CD4-positive, alpha-beta T cell (primary cell): ENCODE results near the gene OPCML. TPM values are rescaled to one million over a fixed set of nuclear protein-coding genes. Genes with fewer than 3 reads are reported as not detected.

Experiments
- ATAC-seq: fragments of 200-7000 bp; cut with Tn5 transposase; one replicate; pipeline ENCODE4 v1.10.0; 2022; ENCODE audit warnings: mild to moderate bottlenecking; ENCODE audit not compliant: poor library complexity
- CTCF ChIA-PET: fragments of 350-600 bp; sonication (Branson Sonifier 250); formaldehyde crosslinking; loops from one replicate; lab custom pipeline; 2021; ENCODE audit warnings: antibody characterized with exemption, inconsistent platforms; lab: Charles Lee
- POLR2A ChIA-PET: fragments of 350-600 bp; sonication (Branson Sonifier 250); formaldehyde crosslinking; loops from one replicate; lab custom pipeline; 2021; ENCODE audit warnings: antibody characterized with exemption, inconsistent platforms; lab: Charles Lee
- DNase-seq, 14 experiments: peaks; one replicate each; pipeline ENCODE4 v3.0.0-alpha.2; 2013 to 2020; ENCODE audit warnings: mixed read lengths in 2 of 14
- H3K27ac ChIP-seq, 2 donors: one replicate each; pipeline versions ENCODE4 v1.5.1 to v1.7.0; 2013; ENCODE audit warnings: low read length in 2 of 2, low read depth in 1 of 2, mild to moderate bottlenecking in 1 of 2
- H3K27me3 ChIP-seq, 2 experiments: 1 replicate in 1 of 2; 2 replicates in 1 of 2; pipeline versions ENCODE4 v1.6.1 to v1.7.0; 2013; ENCODE audit warnings: low read length in 2 of 2, control low read depth in 1 of 2, mild to moderate bottlenecking in 1 of 2, moderate library complexity in 1 of 2; ENCODE audit not compliant: insufficient read depth in 2 of 2, control insufficient read depth in 1 of 2
- H3K36me3 ChIP-seq: one replicate; pipeline ENCODE4 v1.6.1; 2013; ENCODE audit warnings: low read length, control low read depth; ENCODE audit not compliant: insufficient read depth
- H3K4me1 ChIP-seq: one replicate; pipeline ENCODE4 v1.6.1; 2013; ENCODE audit warnings: low read length, control low read depth; ENCODE audit not compliant: insufficient read depth
- H3K4me3 ChIP-seq: one replicate; pipeline ENCODE4 v1.5.1; 2013; ENCODE audit warnings: mild to moderate bottlenecking, low read length, moderate library complexity
- H3K9me3 ChIP-seq, 2 experiments: 1 replicate in 1 of 2; 2 replicates in 1 of 2; pipeline versions ENCODE4 v1.6.1 to v1.7.0; 2013; ENCODE audit warnings: low read length in 2 of 2, mild to moderate bottlenecking in 2 of 2, control low read depth in 1 of 2, moderate library complexity in 1 of 2; ENCODE audit not compliant: control insufficient read depth in 1 of 2, insufficient read depth in 1 of 2
- H3K27ac Mint-ChIP-seq: one replicate; pipeline ENCODE4 v1.8.0; 2020; ENCODE audit warnings: mixed read lengths
- H3K27me3 Mint-ChIP-seq: one replicate; pipeline ENCODE4 v1.8.0; 2021; ENCODE audit warnings: mixed read lengths
- H3K36me3 Mint-ChIP-seq: one replicate; pipeline ENCODE4 v1.8.0; 2021; ENCODE audit warnings: low read depth, mixed read lengths
- H3K4me1 Mint-ChIP-seq: one replicate; pipeline ENCODE4 v1.8.0; 2021; ENCODE audit warnings: low read depth, mixed read lengths
- H3K4me3 Mint-ChIP-seq: one replicate; pipeline ENCODE4 v1.8.0; 2020; ENCODE audit warnings: mild to moderate bottlenecking, mixed read lengths
- H3K9me3 Mint-ChIP-seq: one replicate; pipeline ENCODE4 v1.8.0; 2020; ENCODE audit warnings: mixed read lengths
- CTCF ChIP-seq: fragments of 200-600 bp; IDR thresholded peaks from one replicate; pipeline ENCODE4 v1.8.0; 2022; ENCODE audit warnings: antibody characterized with exemption, mild to moderate bottlenecking
- intact Hi-C, 2 experiments: fragments of 100-400 bp; cut with DNase I in 1 of 2; cut with micrococcal nuclease in 1 of 2; formaldehyde crosslinking; loops; one replicate each; pipeline versions ENCODE4 v1.15.1 to v1.9.0; 2023 to 2025; cut with DNase I, micrococcal nuclease
- total RNA-seq, 174 experiments: library from RNA in 2 of 174; stranded (reverse) in 2 of 174; gene quantifications; one replicate each; pipeline ENCODE4 v1.2.3 and lab custom pipeline; 2021 to 2026

OPCML gene
- total RNA-seq, 2 experiments from 2014 or later, result not detected

- intact Hi-C loops, result no loop called here
- no peak for ATAC-seq
- no peak for TF ChIP-seq CTCF
- H3K27ac Mint-ChIP-seq, result no peak overlapping the region
- H3K27ac ChIP-seq, result no peak overlapping the region
- H3K4me1 ChIP-seq, result no peaks in the 10 kb centered on the region
- H3K36me3 Mint-ChIP-seq, result no peaks in the 10 kb centered on the region
- no peak overlapping the region for H3K4me3 ChIP-seq
- POLR2A ChIA-PET, result no interaction called here
- no peaks in the 10 kb centered on the region for H3K27me3 Mint-ChIP-seq
- no peaks in the 10 kb centered on the region for H3K36me3 ChIP-seq
- H3K4me3 Mint-ChIP-seq, result no peak overlapping the region
- H3K9me3 ChIP-seq, result no peaks in the 10 kb centered on the region
- no peaks in the 10 kb centered on the region for H3K27me3 ChIP-seq
- CTCF ChIA-PET, result no interaction called here
- H3K9me3 Mint-ChIP-seq, result peaks cover 4% of the 10 kb centered on the region
- no peaks in the 10 kb centered on the region for H3K4me1 Mint-ChIP-seq
- no peak for DNase-seq
Observed at GRCh38 chr11:133014337-133014736, 518.0 kb downstream of the OPCML start.

- no peak overlapping the region for H3K4me3 Mint-ChIP-seq
- ATAC-seq (no peak), DNase-seq (no peak)
- Histone ChIP-seq H3K36me3 (no peaks in the 10 kb centered on the region), H3K27ac (no peak overlapping the region), H3K4me1 (no peaks in the 10 kb centered on the region), H3K27me3 (no peaks in the 10 kb centered on the region), H3K9me3 (no peaks in the 10 kb centered on the region), H3K4me3 (no peak overlapping the region)
- ChIA-PET CTCF (no interaction called here), POLR2A (no interaction called here)
- TF ChIP-seq CTCF, result no peak
- H3K4me1 Mint-ChIP-seq, result no peaks in the 10 kb centered on the region
- intact Hi-C loops, result no loop called here
- H3K9me3 Mint-ChIP-seq, result peaks cover 4% of the 10 kb centered on the region
- no peaks in the 10 kb centered on the region for H3K36me3 Mint-ChIP-seq
- H3K27me3 Mint-ChIP-seq, result no peaks in the 10 kb centered on the region
- no peak overlapping the region for H3K27ac Mint-ChIP-seq
Observed at GRCh38 chr11:133012803-133013202, 519.5 kb downstream of the OPCML start.

DNA sequence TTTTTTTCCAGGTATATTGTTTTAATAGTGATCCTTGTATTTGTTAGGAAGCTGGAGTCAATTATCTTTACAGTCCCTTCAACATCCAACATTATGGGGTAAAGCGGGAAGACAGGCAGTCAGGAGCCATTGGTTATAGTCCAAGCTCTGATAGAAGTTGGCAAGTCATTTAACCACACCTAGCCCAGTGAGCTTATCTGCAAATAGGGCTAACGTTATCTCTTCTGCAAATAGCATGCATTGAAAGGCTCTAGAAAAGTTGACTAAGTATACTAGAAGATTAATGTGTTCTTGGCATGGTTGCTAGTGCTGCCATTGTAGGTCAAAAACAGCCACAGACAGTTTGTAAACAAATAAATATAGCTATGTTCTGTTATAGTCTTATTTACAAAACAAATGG is 520.7 kb downstream of the OPCML start:
- Mint-ChIP-seq H3K4me1 (no peaks in the 10 kb centered on the region), H3K4me3 (no peak overlapping the region), H3K27ac (no peak overlapping the region), H3K27me3 (no peaks in the 10 kb centered on the region), H3K9me3 (peaks cover 4% of the 10 kb centered on the region), H3K36me3 (no peaks in the 10 kb centered on the region)
- no peak for TF ChIP-seq CTCF
- no peaks in the 10 kb centered on the region for H3K36me3 ChIP-seq
- intact Hi-C loops, result no loop called here
- H3K27ac ChIP-seq, result no peak overlapping the region
- ChIA-PET POLR2A (no interaction called here), CTCF (no interaction called here)
- H3K4me3 ChIP-seq, result no peak overlapping the region
- H3K9me3 ChIP-seq, result peaks cover 0 to under 1% of the 10 kb centered on the region in 2 experiments
- H3K4me1 ChIP-seq, result no peaks in the 10 kb centered on the region
- DNase-seq (no peak), ATAC-seq (no peak)
- H3K27me3 ChIP-seq, result no peaks in the 10 kb centered on the region
